Upper lobe of right lung (tissue), 1 donor: ENCODE measurements around the gene WAC. TPM values are rescaled to one million over a fixed set of nuclear protein-coding genes. Genes with fewer than 3 reads are reported as not detected.

Experiments
- ATAC-seq: fragments of 200-7000 bp; cut with Tn5 transposase; one replicate; pipeline ENCODE4 v1.9.1; 2020; ENCODE audit warnings: mild to moderate bottlenecking, moderate library complexity
- DNase-seq: peaks from one replicate; pipeline ENCODE4 v3.0.0-alpha.2; 2020
- H3K27ac ChIP-seq: fragments of 200-600 bp; one replicate; pipeline ENCODE4 v1.8.0; 2022
- H3K27me3 ChIP-seq: fragments of 200-600 bp; one replicate; pipeline ENCODE4 v1.8.0; 2022; ENCODE audit warnings: mild to moderate bottlenecking
- H3K36me3 ChIP-seq: fragments of 200-600 bp; one replicate; pipeline ENCODE4 v1.8.0; 2022
- H3K4me1 ChIP-seq: fragments of 200-600 bp; one replicate; pipeline ENCODE4 v1.8.0; 2022
- H3K4me3 ChIP-seq: fragments of 200-600 bp; one replicate; pipeline ENCODE4 v1.8.0; 2022; ENCODE audit warnings: mild to moderate bottlenecking
- H3K9me3 ChIP-seq: fragments of 200-600 bp; one replicate; pipeline ENCODE4 v1.8.0; 2022
- CTCF ChIP-seq: fragments of 200-600 bp; IDR thresholded peaks from one replicate; pipeline ENCODE4 v1.8.0; 2022; ENCODE audit warnings: antibody characterized with exemption
- intact Hi-C: fragments of 100-400 bp; cut with DNase I; formaldehyde crosslinking; loops from one replicate; pipeline ENCODE4 v1.11.0; 2022
- total RNA-seq: library from RNA; stranded (reverse); fragmentation: NEBNext Ultra II Directional; extraction: Animal tissue kit (Norgen Biotek cat#: 25700); gene quantifications from one replicate; pipeline ENCODE4 v1.2.1, GENCODE V29; 2021
- donor health status: DM: no; HTN: yes; CAD: no; lungs with severe emphysema.

The WAC gene
- total RNA-seq, 1 donor from 2014 or later, result 122 TPM

GRCh38 chr10:28554952-28555351, 22.0 kb downstream of the WAC start:
- no peak overlapping the region for H3K27ac ChIP-seq
- no peak overlapping the region for H3K4me3 ChIP-seq
- peaks cover 61% of the 10 kb centered on the region for H3K4me1 ChIP-seq
- no peak for TF ChIP-seq CTCF
- H3K36me3 ChIP-seq, result peaks cover 32% of the 10 kb centered on the region
- no peaks in the 10 kb centered on the region for H3K9me3 ChIP-seq
- H3K27me3 ChIP-seq, result no peaks in the 10 kb centered on the region
- intact Hi-C loops, result no loop called here
- no peak for DNase-seq
- ATAC-seq, result peak; percentile 52

DNA sequence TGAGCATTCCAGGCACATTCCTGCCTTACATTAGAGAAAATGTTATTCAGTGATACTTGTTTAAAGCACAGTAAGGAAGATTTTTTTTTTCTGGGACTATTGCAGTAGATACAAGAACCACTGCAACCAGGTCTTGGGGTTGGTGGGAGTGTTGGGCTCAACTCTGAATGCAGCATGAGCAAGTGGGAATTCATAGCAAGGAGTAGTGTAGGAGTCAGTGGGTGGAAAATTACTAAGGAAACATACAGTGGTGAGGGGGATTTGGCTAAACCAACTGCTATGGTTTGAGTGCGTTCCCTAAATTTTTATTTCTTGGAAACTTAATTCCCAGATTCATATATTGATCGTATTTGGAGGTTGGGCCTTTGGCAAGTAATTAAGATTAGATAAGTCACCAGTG, 22.4 kb downstream of the WAC start:
- H3K9me3 ChIP-seq, result no peaks in the 10 kb centered on the region
- no peak overlapping the region for H3K27ac ChIP-seq
- H3K4me1 ChIP-seq, result peaks cover 60% of the 10 kb centered on the region
- no peaks in the 10 kb centered on the region for H3K27me3 ChIP-seq
- H3K4me3 ChIP-seq, result no peak overlapping the region
- no peak for ATAC-seq
- no peak for TF ChIP-seq CTCF
- no peak for DNase-seq
- intact Hi-C loops, result no loop called here
- peaks cover 32% of the 10 kb centered on the region for H3K36me3 ChIP-seq

DNA sequence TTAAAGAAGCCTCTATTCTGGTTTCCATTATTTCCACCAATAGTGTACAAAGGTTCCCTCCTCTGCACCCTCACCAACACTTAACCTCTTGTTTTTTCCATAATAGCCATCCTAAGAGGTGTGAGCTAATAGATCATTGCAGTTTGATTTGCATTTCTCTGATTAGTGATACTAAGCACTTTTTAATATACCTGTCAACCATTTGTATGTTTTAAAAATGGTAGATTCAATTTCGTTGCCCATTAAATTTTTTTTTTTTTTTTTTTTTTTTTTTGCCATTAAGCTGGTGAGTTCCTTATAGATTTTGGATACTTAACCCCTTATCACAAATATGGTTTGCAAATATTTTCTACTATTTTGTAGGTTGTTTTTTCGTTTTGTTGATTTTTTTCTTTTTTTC, 23.2 kb downstream of the WAC start:
- no peak overlapping the region for H3K4me3 ChIP-seq
- ATAC-seq (no peak), DNase-seq (no peak)
- H3K4me1 ChIP-seq, result peaks cover 58% of the 10 kb centered on the region
- intact Hi-C loops, result no loop called here
- H3K36me3 ChIP-seq, result peaks cover 35% of the 10 kb centered on the region
- no peaks in the 10 kb centered on the region for H3K9me3 ChIP-seq
- no peaks in the 10 kb centered on the region for H3K27me3 ChIP-seq
- TF ChIP-seq CTCF, result no peak
- no peak overlapping the region for H3K27ac ChIP-seq

GRCh38 chr10:28558186-28558585, 25.3 kb downstream of the WAC start:
- TF ChIP-seq CTCF, result no peak
- Histone ChIP-seq H3K4me3 (no peak overlapping the region), H3K27ac (no peak overlapping the region), H3K36me3 (peaks cover 41% of the 10 kb centered on the region), H3K4me1 (peaks cover 52% of the 10 kb centered on the region), H3K27me3 (no peaks in the 10 kb centered on the region), H3K9me3 (no peaks in the 10 kb centered on the region)
- peak; percentile 63 for ATAC-seq
- intact Hi-C loops, result no loop called here
- no peak for DNase-seq

DNA sequence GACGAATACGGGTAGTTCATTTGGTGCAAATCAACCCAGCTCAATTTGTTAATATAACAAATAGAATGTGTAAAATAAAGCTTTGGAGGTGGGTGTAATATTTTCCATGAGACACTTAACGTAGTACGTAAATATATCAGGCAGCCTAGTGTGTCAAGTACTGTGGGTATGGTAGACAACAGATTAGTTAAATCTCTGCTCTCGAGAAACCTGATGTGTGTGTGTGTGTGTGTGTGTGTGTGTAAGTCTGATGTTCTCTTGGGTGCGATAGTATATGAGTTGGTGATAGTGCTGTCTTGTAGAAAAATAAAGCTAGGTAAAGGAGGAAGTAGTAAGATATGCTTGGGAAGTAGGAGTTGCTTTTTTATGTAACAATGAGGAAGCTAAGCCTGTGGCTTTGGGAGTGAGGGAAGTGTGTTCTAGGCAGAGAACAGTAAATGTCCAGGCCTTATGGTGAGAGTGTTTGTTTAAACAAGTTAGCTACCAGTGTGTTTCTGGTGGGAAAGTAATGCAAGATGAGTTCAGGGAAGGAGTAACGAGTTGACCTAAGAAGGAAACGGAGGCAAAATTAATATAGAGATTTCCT, 26.1 kb downstream of the WAC start:
- DNase-seq (no peak), ATAC-seq (peak; percentile 79)
- Histone ChIP-seq H3K27me3 (no peaks in the 10 kb centered on the region), H3K9me3 (no peaks in the 10 kb centered on the region), H3K4me3 (no peak overlapping the region), H3K27ac (peak overlapping the region; percentile 32), H3K4me1 (peaks cover 47% of the 10 kb centered on the region), H3K36me3 (peaks cover 37% of the 10 kb centered on the region)
- TF ChIP-seq CTCF, result no peak
- intact Hi-C loops, result no loop called here

- H3K4me3 ChIP-seq, result no peak overlapping the region
- ATAC-seq (no peak), DNase-seq (no peak)
- peaks cover 47% of the 10 kb centered on the region for H3K4me1 ChIP-seq
- no peaks in the 10 kb centered on the region for H3K9me3 ChIP-seq
- peak overlapping the region; percentile 32 for H3K27ac ChIP-seq
- TF ChIP-seq CTCF, result no peak
- H3K36me3 ChIP-seq, result peaks cover 31% of the 10 kb centered on the region
- no peaks in the 10 kb centered on the region for H3K27me3 ChIP-seq
- intact Hi-C loops, result no loop called here
Measured at GRCh38 chr10:28559618-28560017, 26.7 kb downstream of the WAC start.
